ENCODE results near the gene NXPE3.
A peak's percentile ranks its signal among the peaks of the same experiment; 100 is the strongest.

NXPE3 gene

GRCh38 chr3:101829437-101829830, 50.4 kb downstream of the NXPE3 start:
- DNase-seq = no peak

- DNase-seq = no peak
These were observed 50.9 kb downstream of the NXPE3 start for GRCh38 chr3:101829874-101830273.

- no peak for DNase-seq
These were observed 54.5 kb downstream of the NXPE3 start for GRCh38 chr3:101833446-101833974.

GRCh38 chr3:101835676-101836075, 56.7 kb downstream of the NXPE3 start:
- DNase-seq = no peak

GRCh38 chr3:101836160-101836559, 57.1 kb downstream of the NXPE3 start:
- DNase-seq = no peak

- DNase-seq = no peak
These were observed 57.9 kb downstream of the NXPE3 start for GRCh38 chr3:101836652-101837598.

GRCh38 chr3:101838691-101839090, 59.7 kb downstream of the NXPE3 start:
- DNase-seq = no peak

- no peak for DNase-seq
These were observed 61.1 kb downstream of the NXPE3 start for GRCh38 chr3:101840066-101840465.

- no peak for DNase-seq
These were observed 63.4 kb downstream of the NXPE3 start for GRCh38 chr3:101842245-101842934.

- no peak for DNase-seq
These were observed 63.9 kb downstream of the NXPE3 start for GRCh38 chr3:101842935-101843330.

- no peak for DNase-seq
These were observed 66.4 kb downstream of the NXPE3 start for GRCh38 chr3:101845425-101845824.

GRCh38 chr3:101846709-101847108, 67.7 kb downstream of the NXPE3 start:
- no peak for DNase-seq

GRCh38 chr3:101847328-101847727, 68.3 kb downstream of the NXPE3 start:
- DNase-seq = no peak

- DNase-seq = no peak
These were observed 69.3 kb downstream of the NXPE3 start for GRCh38 chr3:101848326-101848725.

- peak; percentile 98 for DNase-seq
These were observed 70.0 kb downstream of the NXPE3 start, which contains the start of gene NFKBIZ for GRCh38 chr3:101848754-101849713. TSS of gene NFKBIZ (plus strand) at chr3:101849514. CDS start at chr3:101849629, 115 bp downstream.

- no peak for DNase-seq
These were observed 70.8 kb downstream of the NXPE3 start for GRCh38 chr3:101849714-101850245.

- peak; percentile 32 for DNase-seq
These were observed 71.4 kb downstream of the NXPE3 start for GRCh38 chr3:101850246-101851051.

GRCh38 chr3:101851072-101851770, 72.2 kb downstream of the NXPE3 start:
- no peak for DNase-seq

GRCh38 chr3:101851850-101852714, 73.1 kb downstream of the NXPE3 start:
- no peak for DNase-seq
